DND-41 (cell line): ENCODE data around the gene TSPYL1.

ENCODE experiments used
- CTCF ChIP-seq: IDR thresholded peaks from 2 replicates; pipeline ENCODE4 v1.5.1; 2012; ENCODE audit warnings: borderline replicate concordance, low read length, moderate library complexity, mild to moderate bottlenecking; ENCODE audit not compliant: poor library complexity, severe bottlenecking; ENCODE audit errors: extremely low read depth
- EZH2 ChIP-seq: IDR thresholded peaks from 3 replicates; pipeline ENCODE4 v1.6.1; 2012; ENCODE audit warnings: borderline replicate concordance, low read depth, mild to moderate bottlenecking, moderate library complexity, low read length, inconsistent platforms; ENCODE audit not compliant: severe bottlenecking

DNA sequence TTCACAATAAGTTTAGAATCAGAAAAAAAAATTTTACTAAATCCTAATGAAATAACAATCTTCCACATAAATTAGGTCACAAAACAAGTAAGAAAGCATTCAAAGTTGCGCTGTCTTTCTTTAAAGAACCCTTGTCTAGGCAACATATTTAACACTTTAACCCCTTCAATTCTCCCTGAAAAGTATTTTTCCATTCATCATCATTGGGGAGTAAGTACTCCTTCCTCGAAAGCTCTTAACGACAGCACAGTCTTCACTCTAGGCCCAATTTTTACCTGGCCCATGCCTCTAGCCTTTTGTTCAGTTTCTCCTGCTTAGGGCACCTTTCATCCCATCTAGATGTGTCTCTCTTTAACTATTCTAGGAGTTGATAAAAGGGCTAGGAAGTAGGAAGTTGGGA lies 2.6 kb downstream of the TSPYL1 start:
- no peak for TF ChIP-seq CTCF
- TF ChIP-seq EZH2 = no peak
